WI38 (cell line): ENCODE data around the gene EMSY.

Source experiments
- H3K4me3 ChIP-seq: 2 replicates; pipeline ENCODE4 v1.5.1; 2011; ENCODE audit warnings: low read depth, mild to moderate bottlenecking, control low read depth, low read length
- TF ChIP-seq, protein P1 (sequence below): IDR thresholded peaks from 2 replicates; pipeline ENCODE4 v1.5.1; 2012; ENCODE audit warnings: low read depth, mild to moderate bottlenecking, control low read depth, low read length

The EMSY gene

DNA sequence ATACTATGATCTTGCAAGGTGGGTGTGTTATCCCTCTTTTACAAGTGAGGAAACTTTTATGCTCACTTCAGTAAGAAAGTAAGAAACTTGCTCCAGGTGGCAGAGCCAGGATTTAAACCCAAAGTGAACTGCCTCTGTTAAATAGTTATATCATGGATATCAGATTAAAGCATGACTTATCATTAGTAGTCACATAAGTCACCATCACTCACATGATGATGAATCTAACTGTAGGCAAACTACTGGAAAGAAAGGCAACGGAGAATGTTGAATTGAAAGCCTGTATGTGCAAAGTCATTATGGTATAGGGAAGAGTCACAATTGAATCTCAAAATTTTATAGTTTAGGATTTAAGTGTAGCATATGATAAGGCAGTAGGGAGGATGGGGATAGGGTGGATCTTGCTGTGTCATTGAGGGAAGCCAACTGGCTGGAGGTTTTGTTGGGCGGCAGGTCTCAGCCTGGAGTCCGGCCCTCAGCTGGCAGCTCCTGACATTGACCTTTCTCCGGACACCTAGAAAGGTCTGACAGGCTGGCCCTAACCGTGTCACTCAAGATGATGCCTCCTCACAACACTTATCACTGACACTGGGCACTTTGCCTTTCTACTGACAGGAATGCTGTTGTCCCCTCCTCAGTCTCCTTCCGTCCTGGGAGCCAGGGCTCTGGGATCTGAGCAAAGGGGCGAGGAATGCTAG is 98.3 kb downstream of the EMSY start:
- TF ChIP-seq, protein P1, sequence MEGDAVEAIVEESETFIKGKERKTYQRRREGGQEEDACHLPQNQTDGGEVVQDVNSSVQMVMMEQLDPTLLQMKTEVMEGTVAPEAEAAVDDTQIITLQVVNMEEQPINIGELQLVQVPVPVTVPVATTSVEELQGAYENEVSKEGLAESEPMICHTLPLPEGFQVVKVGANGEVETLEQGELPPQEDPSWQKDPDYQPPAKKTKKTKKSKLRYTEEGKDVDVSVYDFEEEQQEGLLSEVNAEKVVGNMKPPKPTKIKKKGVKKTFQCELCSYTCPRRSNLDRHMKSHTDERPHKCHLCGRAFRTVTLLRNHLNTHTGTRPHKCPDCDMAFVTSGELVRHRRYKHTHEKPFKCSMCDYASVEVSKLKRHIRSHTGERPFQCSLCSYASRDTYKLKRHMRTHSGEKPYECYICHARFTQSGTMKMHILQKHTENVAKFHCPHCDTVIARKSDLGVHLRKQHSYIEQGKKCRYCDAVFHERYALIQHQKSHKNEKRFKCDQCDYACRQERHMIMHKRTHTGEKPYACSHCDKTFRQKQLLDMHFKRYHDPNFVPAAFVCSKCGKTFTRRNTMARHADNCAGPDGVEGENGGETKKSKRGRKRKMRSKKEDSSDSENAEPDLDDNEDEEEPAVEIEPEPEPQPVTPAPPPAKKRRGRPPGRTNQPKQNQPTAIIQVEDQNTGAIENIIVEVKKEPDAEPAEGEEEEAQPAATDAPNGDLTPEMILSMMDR, result no peak
- H3K4me3 ChIP-seq, result no peak overlapping the region

DNA sequence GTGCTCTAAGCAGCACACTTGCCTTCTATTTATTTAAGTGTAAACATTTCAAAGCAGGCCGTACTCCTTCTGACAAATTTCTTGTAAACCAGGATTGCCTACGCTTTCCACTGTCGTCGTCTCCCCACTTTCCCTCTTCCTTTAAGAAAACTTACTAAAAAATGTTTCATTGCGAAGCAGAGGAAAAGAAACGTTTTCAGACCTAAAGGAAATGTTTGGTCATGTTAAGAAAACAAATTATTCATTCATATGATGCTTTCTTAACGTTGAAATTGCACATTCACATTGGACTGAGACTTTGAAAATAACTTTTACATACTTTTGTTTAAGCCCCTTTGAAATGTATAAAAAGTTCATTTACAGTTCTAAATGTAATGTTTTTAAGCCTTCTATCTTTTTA is 106.0 kb downstream of the EMSY start:
- no peak overlapping the region for H3K4me3 ChIP-seq

DNA sequence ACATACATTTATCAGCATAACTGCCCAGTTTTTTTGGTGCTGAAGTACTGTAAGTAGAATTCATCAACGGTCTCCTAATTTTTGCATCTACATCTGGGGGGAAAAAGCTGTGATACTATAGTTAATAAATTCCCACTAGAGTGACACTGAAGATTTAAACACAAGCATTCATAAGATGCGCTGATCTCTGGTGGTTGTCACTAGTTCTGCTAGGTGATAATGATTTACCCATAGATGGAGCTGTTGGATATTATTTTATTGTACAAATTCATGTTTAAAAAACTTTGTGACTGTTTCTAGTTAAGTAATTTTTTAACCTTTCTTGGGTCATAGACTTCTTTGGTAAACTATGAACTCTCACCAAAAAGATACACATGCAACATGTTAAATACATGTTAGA is 106.6 kb downstream of the EMSY start:
- TF ChIP-seq, protein P1, result no peak
- H3K4me3 ChIP-seq, result no peak overlapping the region

More for the DNA sequence above, 106.0 kb downstream of the EMSY start:
- TF ChIP-seq, protein P1, result no peak

DNA sequence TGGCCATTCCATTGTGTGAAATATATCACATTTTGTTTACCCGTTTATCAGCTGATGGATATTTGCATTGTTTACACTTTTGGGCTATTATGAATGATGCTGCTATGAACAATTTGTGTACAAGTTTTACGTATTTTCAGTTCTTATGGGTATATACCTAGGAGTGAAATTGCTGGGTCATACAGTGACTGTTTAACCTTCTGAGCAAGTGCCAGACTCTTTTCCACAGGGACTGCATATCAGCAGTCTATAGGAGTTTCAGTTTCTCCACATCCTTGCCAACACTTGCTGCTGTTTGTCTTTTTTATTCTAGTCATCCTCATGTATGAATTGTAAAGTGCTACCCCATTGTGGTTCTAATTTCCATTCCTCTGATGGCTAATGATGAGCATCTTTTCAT is 108.2 kb downstream of the EMSY start:
- TF ChIP-seq, protein P1, result no peak
- no peak overlapping the region for H3K4me3 ChIP-seq

DNA sequence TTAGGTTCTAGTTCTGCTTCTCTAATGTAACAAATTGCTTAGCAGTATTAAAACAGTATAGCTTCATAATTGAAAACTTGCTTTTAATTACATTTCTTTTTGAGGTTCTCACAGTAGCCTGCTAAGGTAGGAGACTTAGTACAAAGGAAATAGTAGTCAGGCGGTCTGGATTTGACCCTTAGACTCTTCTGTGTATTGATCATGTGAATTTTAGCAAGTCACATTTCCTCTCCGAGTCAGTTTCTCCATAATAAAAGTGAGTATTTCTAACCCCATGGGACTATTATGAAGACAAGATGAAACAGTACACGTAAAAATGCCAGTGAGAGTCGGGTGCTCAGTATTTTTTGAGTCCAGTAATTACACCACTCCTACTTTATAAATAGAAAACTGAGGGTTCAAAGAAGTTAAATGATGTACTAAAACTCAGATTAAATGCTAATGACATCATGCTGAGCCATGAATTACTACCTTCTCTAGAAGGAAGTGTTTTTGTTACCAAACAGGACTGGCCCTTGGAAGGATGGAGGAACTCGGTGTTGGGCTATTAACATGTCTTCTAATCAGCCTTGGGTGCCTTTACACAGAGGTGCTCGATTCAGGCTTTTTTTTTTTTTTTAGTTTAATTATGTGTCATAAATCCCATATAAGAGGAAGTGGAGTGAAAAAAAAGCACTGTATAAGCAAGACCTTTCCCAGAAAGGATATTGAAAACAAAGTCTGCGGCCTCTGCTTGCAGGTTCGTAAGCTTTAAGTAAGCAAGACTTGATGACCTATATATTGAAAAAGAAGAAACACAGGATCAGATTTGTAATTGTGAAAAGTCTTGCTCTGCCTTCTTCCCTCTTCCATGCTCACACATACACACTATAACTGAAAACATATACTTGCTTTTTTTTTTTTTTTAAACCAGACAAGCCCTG is 109.0 kb downstream of the EMSY start:
- TF ChIP-seq, protein P1, result no peak
- H3K4me3 ChIP-seq, result no peak overlapping the region

DNA sequence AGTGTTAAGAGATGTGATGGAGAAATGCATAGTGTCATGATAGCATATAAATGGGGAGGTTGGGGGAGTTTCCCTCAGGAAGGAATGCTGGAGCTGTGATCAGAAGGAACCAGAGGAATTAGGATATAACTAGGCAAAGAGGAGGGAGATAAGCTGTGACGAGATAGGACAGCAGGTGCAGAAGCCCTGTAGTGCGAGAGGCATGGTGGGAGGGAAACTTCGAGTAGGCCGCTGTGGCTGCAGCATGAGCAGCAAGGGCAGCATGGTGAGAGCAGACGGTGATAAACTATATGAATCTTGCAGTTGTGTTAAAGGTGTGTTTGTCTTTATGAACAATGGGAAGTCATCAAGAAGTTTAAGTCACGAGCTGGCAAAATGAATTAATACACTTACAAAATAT is 109.9 kb downstream of the EMSY start:
- H3K4me3 ChIP-seq, result no peak overlapping the region
- TF ChIP-seq, protein P1, result no peak

DNA sequence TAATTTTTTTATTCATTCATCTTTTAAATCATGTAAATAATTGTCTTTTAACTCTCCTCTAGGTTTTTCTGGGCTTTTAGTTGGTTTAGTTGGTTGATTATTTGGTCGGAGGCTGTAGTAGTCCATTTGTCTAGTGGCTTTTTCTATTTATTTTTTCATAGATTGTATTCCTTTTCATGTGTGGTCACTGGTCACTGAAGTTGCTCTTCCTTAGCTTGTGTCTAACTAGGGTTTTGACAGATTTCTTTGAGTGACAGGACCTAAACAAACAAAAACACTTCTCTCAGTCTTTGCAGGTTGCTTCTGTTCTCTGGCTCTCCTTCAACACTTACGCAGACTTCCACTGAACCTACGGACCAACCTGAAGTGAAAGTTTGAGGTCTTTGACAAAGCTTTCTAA is 112.6 kb downstream of the EMSY start:
- TF ChIP-seq, protein P1, result no peak

More for the DNA sequence above, 112.6 kb downstream of the EMSY start:
- no peak overlapping the region for H3K4me3 ChIP-seq
